T-helper 22 cell (primary cell): ENCODE results near the gene HSD17B12.

Experiments used
- DNase-seq: peaks from one replicate; pipeline ENCODE4 v3.0.0-alpha.2; 2020; ENCODE audit warnings: low read depth

HSD17B12 gene

DNA sequence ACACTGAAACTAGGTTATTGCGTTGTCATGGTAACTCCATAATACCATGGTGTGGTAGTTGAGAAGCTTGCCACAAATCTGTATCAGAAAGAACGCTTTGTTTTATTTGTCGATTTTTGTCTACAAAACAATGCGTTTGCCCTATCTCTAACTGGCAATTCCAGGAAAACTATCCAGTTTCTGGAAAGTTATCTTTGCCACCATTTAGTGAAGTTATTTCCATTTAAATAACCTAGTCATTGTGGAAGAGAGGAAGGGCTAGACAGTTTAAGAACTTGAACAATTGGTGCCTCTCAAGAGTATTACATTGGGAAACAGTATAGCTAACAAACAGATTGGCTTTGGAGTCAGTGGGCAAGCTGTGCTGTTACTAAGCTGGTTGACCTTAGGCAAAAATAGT is 7.9 kb downstream of the HSD17B12 start:
- DNase-seq = no peak

DNA sequence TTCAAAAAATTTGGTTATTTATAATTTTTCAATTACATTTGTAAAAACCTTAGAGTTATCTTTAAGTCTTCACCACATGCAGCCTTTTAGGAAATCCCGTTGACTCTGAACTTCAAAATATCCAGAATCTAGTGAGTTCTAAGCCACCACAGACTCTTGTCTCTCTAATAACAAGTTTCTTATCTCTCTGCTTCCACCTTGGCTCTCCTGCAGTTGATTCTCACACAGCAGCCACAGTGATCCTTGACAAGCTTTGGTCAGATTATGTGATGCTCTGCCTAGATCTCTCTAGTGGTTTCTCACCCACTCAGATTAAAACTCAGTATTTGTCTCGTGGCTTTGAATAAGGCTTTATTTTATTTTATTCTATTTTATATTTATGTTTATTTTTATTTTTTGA is 8.6 kb downstream of the HSD17B12 start:
- DNase-seq = no peak

DNA sequence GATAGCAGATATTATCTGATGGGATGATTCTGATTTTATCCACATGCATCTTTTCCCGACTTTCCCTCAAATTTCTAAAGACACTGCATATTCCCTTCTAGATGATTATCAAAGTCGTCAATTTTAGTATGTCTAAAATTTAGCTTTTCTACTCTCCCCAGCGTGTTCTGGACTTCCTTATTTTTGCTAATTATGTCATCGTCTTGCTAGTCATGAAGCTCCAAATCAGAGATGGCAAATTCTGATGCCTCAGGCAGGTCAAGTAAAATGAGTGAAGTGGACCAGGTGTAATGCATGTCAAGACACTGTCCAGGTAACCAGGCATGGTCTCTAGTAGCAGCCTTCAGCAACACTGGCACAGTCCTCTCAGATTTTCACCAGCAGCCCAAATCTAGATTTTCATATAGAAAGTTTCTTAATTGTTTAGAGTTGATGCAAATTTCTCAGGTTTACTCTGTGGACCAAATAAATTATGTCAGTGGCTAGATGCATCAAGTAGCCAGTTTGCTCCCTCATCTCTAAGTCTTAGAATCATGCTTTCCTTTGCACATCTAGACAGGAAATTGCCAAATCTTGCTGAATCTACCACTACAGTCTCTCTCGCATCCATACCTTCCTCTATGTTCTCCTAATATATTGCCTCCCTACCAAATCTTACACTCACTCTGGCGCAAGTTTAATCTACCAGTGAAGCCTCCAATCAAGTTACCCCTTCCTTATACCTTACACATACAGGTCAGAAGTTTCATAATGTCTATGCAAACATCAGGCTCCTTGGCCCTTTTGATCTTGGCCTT is 10.6 kb downstream of the HSD17B12 start:
- DNase-seq = no peak

DNA sequence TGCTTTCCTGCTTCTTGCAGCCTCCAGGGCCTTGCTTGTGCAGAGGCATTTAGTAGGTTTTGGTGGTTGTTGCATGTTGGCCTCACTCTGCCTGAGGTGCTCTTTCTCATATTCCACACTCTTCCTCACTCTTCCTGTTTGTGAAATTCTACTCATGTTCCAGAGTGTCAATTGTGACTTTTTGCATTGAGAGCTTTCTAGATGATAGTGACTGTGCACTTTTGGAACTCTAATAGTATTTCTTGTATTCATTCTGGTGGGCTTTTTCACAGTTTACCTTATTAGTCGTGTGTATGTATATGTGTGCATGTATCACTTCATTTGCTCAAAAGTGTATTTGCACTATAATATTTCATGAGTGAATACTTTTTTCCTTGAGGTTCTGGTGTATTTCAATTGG is 11.3 kb downstream of the HSD17B12 start:
- DNase-seq = no peak

DNA sequence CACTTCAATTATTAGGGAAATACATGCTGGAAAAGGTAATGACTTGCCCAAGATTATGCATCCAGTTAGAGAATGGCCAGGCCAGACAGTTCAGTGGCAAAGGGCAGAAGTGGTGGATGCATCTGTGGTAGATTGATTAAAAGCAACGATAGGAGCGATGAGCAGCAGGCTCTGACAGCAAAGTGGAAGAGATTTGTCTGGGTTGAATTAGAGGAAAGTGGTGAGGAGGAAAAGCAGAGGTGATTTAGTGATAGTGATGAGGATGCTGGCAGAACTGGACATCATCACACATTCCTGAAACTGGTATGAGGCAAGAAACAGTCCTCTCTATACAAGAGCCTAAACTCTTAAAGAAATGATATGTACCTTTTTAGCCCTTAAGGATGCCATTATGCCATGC is 12.5 kb downstream of the HSD17B12 start:
- DNase-seq = no peak

DNA sequence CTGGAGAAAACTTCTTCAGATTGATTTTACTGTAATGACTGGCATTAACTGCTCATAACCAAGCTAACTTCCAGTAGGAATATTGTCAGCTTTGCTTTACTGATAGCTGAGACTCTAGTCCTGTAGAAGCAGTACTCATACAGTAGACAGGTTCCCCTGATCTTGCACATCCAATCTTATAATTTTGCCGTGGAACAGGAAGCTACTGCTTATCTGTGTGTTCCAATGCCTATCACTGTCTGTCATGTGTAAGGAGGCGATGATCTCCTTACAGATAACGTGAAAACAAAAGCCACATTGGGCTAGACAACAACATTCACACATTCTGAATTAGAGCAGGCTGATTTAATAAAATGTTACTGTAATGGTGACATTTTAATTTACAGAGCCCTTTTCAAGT is 13.2 kb downstream of the HSD17B12 start:
- no peak for DNase-seq

DNA sequence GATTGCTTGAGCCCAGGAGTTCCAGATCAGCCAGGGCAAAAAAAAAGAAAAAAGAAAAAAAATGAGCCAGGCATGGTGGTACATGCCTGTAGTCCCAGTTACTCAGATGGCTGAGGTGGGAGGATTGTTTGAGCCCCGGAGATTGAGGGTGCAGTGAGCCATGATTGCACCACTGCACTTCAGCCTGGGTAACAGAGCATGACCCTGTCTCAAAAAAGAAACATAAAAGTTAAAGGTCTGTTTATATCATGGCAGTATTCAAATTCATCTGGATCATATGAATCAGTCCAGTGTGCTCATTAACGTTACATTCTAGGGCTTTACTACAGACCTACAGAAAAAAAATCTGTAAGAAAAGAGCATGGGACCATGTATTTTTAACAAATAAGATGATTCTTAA is 13.9 kb downstream of the HSD17B12 start:
- DNase-seq = no peak

DNA sequence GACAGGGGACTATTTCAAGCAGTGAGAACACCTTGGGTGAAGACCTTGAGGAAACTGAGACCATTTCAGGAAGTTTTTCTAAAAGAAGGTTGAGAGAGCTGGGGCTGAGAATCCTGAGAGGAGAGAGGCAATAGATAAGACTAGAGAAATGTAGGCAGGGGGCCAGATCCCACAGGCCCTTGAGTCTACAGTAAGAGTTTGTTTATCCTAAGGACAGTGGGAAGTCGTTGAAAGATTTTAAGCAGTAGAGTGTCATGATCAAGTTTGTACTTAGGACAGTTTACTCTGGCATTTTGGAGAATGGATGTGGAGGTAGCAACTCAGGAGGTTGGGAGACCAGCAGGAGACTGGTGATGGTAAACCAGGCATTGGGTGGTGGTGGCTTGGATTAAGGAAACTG is 17.1 kb downstream of the HSD17B12 start:
- DNase-seq = no peak

DNA sequence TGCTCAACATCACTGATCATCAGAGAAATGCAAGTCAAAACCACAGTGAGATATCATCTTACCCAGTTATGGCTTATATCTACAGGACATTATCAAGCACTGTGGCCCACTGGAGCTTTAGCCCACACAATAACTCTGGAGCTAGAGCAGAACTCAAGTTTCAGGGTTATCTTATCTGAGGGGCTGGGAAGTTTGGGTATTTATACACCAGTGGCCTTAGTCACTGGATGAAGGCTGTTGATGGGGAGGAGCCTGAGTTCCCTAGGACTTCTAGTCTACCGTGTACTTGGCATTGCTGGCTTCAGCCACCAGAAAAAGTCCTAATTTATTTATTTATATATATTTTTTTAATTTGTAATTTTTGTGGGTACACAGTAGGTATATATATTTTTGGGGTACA is 19.3 kb downstream of the HSD17B12 start:
- no peak for DNase-seq

DNA sequence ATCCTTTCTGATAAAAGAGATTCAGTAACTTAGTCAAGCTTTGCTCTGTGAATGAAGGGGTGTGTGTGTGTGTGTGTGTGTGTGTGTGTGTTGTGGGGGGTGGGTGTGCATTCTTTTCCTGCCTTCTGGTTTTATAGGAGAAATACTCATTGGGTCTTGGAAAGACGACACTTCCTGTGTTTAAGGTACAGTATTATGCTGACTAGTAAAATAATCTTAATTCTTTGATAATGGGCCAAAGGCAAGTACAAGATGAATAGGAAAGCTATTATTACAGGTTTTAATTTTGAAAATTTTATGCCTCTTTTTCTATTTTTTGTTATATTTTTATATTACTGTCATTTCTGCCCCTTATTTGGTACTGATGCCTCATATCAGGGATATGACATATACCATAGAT is 26.1 kb downstream of the HSD17B12 start:
- DNase-seq = no peak

DNA sequence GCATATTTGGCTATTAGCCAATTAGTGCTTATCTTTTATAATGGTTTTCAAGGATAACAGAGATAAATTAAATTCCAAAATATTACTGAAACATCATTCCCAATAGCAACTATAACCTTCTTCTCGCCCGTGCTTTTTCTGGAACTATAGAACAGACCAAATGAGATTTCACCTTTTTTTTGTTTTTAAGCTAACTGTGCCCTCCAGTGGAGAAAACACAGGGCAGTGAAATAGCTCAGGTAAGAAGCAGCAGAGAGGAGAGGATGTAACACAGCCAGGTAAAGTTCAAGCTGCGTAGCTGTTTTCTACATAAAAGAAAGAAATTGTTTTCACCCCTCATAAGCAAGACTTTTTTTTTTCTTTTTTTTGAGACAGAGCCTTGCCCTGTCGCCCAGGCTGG is 28.2 kb downstream of the HSD17B12 start:
- no peak for DNase-seq

DNA sequence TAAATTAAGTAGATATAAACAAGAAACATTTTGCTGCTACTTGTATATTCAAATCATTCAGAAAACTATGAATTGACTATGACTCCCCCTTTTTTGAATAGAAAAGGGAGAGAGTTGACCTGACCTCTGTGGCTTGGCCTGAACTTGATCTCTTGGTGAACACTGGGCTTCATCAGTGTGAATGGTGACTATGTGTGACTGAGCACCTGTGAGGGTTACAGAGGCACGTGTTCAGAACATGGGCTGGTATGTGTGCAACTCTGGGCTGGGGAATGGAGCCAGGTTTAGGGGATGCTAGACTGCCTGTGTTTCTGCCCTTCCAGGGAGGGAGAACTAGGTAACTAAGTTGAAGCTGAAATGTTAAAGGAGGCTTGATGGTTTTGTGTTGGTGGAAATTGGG is 29.2 kb downstream of the HSD17B12 start:
- DNase-seq = no peak

DNA sequence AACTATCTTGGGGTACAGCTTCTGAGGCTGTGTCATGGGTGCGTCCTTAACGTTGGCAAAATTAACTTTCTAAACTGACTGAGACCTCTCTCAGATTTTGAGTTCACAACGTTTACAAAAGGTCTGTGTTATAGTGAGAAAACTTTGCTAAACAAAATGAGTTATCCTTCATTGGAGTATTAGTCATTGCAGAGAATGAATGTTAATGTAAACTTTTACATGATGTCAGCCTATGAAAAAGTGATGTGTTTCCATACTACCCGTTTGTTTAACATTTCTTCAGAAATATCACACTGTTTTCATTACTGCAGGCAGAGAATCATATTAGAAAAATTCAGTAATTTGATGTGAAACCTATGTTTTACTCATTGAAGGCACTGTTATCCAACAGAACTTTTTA is 32.1 kb downstream of the HSD17B12 start:
- no peak for DNase-seq

DNA sequence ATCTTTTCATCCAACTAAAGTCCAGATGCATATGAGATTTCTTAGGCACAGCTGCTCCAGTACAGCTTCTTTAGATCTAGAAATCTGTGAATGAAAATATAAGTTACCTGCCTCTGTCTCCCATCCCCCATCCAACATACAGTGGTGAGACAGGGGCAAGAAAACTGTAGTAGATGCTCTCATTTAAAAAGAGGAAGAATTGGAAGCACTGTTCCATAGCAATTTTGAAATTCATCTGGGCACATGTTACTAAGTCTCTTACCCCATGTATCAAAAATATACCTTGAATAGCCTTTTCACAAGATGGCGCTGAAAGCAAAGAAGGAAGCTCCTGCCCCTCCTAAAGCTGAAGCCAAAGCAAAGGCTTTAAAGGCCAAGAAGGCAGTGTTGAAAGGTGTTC is 37.8 kb downstream of the HSD17B12 start:
- no peak for DNase-seq

DNA sequence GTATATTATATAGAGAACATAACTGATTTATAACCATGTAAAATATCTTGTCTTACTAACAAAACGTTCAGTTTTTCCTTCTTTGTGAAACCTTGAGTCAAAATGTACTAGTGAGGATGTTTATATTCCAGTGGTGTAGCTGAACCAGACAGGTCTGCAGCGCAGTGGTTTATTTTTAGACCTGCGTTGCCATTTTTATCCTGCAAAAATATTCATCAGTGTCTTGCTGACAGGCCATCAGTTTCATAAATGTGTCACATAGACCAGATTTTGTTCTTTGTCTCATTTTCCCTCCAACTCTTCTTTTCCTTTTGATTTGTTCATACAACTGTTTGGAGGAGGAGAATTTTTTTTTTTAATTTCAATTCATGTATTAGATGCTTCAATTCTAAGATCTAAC is 43.1 kb downstream of the HSD17B12 start:
- no peak for DNase-seq

DNA sequence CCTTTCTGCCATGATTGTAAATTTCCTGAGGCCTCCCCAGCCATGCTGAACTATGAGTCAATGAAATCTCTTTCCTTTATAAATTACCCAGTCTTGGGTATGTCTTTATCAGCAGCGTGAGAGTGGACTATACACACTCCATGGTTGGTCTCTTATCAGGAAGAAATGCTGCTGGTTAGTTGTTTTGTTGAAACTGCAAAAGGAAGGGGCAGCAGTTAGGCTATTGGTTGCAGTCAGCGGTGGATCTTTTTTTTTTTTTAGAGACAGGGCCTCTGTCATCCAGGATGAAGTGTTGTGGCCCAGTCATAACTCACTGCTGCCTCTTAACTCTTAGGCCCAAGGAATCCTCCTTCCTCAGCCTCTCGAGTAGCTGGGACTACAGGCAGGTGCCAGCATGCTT is 51.7 kb downstream of the HSD17B12 start:
- DNase-seq = no peak

DNA sequence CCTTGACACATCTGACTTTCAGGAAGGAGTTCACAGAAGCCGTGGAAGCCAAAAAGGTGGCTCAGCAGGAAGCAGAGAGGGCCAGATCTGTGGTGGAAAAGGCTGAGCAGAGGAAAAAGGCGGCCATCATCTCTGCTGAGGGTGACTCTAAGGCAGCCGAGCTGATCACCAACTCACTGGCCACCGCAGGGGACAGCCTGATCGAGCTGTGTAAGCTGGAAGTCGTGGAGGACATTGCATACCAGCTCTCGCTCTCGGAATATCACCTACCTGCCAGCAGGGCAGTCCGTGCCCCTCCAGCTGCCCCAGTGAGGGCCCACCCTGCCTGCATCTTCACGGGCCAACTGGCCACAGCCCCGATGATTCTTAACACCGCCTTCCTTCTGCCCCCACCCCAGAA is 53.7 kb downstream of the HSD17B12 start:
- DNase-seq = no peak

DNA sequence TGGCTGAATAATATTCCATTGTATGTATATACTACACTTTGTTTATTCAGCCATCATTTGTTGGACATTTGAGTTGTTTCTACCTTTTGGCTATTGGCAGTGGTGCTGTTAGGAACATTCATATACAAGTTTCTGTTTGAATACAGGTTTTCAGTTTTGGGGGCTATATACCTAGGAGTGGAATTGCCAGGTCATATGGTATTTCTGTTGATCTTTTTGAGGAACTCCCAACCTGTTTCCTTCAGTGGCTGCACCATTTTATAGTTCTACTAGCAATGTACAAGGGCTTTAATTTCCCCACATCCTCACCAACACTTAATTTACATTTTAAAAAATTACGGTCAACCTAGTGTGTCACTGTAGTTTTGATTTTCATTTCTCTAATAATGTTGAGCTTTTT is 54.6 kb downstream of the HSD17B12 start:
- no peak for DNase-seq

DNA sequence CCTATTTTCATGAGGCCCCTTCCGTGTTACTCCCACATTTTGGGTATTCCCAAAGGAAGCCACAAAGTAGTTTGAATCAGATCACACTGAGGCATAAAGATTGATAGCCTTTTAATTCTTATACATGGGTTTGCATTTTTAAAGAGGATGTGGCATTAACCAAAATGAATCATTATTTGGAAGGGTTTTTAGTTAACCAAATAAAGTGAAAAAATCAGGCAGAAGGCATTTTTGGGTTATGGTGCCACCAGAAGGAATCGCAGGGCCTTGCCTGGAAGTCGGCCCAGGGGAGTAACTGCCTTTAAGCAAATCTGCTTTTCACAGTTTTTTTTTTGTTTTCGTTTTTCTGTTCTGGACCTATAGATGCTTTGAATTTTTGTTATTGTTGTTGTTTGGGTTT is 55.4 kb downstream of the HSD17B12 start:
- no peak for DNase-seq

DNA sequence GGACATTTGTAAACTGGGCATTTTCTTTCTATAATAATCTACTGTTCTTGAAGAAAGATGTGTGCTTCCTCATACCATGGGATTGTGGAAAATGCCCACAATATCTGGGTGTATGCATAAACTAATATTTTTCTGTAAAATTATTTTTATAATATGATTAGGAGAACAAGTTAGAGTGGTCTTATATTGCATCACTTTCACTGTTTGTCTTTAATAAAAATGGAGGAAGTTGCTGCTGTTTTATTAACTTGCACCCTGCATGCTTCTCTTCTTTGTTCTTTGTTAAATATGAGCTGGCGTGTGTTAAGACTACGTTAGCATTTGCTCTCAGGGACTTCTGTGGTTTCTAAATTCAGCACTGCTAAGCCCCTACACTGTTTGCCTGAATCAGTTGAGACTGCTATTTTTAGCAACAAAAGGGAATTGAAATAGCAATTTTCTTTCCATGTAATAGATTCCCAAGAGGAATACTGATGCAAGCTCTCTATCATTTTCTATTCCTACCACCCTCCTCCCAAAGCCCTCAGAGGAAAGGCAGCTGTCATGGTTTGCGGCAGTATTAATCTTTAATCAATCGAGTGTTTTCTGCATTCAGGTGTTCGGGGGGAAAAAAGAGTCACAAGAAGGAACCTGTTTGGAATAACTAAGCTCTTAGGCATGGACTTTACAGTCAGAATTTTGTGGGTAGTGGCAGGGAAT is 56.1 kb downstream of the HSD17B12 start:
- DNase-seq = no peak

DNA sequence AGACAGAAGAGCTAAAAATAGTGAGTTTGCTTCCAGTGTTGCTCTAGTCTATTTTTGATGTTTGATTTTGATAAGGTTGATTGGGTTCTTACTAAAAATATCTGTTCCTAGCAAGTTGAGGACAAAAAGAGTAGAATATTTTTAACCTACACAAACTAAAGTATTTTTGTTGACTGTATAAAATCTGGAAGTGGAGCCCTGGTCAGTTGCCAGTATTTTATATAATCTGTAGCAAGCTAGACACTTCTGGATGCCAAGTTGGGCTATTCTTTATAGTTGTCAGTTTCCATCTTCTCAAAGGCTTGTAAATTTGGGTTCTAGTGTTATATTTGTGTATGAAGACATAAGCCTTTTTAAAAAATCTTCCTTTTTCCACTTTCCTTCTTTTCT is 56.7 kb downstream of the HSD17B12 start:
- no peak for DNase-seq

DNA sequence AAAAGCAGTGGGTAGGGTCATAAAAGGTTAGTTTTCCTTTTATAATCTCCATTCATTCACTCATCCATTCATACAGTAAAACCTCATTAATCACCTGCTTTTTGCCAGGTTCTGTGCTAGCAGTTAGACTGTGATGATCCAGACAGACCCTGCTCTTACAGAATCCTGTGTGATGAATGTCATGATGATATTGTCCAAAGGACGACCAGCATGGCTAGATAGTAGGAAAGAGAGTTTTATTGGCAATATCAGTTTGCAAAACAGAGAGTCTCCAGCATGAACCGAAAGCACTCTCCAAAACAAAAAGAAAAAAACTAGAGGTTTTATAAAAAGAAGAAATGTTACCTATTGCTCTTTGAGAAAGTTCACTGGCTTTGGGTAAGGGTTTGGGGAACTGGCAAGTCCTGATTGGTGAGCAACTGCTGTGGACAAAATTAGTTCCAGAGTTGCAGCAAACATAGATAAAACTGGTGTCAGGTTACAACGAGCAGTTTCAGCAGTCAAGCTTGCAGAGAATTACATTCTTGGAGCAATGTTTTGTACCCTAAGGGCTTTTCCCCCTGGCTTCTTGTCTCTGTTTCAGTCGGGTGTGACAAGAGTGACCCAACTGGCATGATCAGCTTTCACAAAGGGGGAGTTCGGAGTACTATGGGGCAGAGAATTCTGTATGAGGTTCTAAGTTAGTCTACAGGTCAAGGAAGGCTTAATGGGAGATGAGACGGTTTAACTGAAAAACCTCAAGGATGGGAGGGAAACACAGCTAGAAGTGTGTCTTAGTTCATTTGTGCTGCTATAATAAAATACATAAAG is 58.3 kb downstream of the HSD17B12 start:
- DNase-seq = no peak

DNA sequence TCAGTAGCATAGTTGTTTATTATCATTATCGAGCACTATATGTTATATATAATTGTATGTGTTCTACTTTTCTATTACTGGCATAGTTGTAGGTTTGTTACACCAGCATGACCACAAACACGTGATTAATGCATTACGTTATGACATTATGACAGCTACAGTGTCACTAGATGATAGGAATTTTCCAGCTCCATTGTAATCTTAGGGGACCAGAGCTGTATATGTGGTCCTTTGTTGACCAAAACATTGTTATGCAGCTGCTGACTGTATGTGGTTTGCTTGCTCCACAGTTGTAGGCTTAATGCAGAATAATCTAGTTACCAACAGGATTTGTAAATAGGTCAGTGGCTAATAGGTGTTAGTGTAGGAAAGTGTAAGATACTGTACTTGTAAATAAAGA is 66.1 kb downstream of the HSD17B12 start:
- DNase-seq = no peak
